MCF 10A (cell line): ENCODE data around the gene PHF10. TPM values are rescaled to one million over a fixed set of nuclear protein-coding genes. Genes with fewer than 3 reads are reported as not detected.

Source experiments
- BruUV-seq: library from RNA; stranded (reverse); fragments of 400-500 nt; replicated peaks from 2 replicates; lab custom pipeline; 2021; lab: Mats Ljungman, UMichigan
- CTCF ChIA-PET: fragments of 300-600 bp; sonication (Branson Sonifier 250); formaldehyde crosslinking; extraction: SDS; loops from one replicate; lab custom pipeline; 2021; ENCODE audit warnings: antibody characterized with exemption, inconsistent platforms; lab: Yijun Ruan, JAX
- POLR2A ChIA-PET: fragments of 300-600, 350-650 bp; sonication (Branson Sonifier 250); formaldehyde crosslinking; extraction: SDS; loops from one replicate; lab custom pipeline; 2020; ENCODE audit warnings: antibody characterized with exemption, inconsistent platforms; lab: Yijun Ruan, JAX
- DNase-seq: peaks from one replicate; pipeline ENCODE4 v3.0.0-alpha.2; 2018; ENCODE audit not compliant: unreplicated experiment
- H3K27ac Mint-ChIP-seq: one replicate; pipeline ENCODE4 v1.8.0; 2022; ENCODE audit warnings: mild to moderate bottlenecking, low read depth, mixed read lengths; ENCODE audit not compliant: unreplicated experiment
- H3K27me3 Mint-ChIP-seq: one replicate; pipeline ENCODE4 v1.8.0; 2022; ENCODE audit warnings: mixed read lengths; ENCODE audit not compliant: insufficient read depth, unreplicated experiment
- H3K36me3 Mint-ChIP-seq: one replicate; pipeline ENCODE4 v1.8.0; 2022; ENCODE audit warnings: mild to moderate bottlenecking, moderate library complexity, mixed read lengths; ENCODE audit not compliant: insufficient read depth, unreplicated experiment
- H3K4me1 Mint-ChIP-seq: one replicate; pipeline ENCODE4 v1.8.0; 2022; ENCODE audit warnings: mixed read lengths; ENCODE audit not compliant: insufficient read depth, unreplicated experiment
- H3K4me3 Mint-ChIP-seq: one replicate; pipeline ENCODE4 v1.8.0; 2022; ENCODE audit warnings: mild to moderate bottlenecking, moderate library complexity, mixed read lengths; ENCODE audit not compliant: unreplicated experiment
- H3K9me3 Mint-ChIP-seq: one replicate; pipeline ENCODE4 v1.8.0; 2022; ENCODE audit warnings: mixed read lengths; ENCODE audit not compliant: unreplicated experiment
- intact Hi-C: fragments of 100-400 bp; cut with micrococcal nuclease; formaldehyde crosslinking; loops from 2 replicates; pipeline ENCODE4 v1.14.1; 2022
- total RNA-seq: library from RNA; stranded (reverse); gene quantifications from 2 replicates; pipeline ENCODE4 v1.2.3, GENCODE V29; 2022
- TF ChIP-seq, protein P1 (sequence below): fragments of 200-600 bp; IDR thresholded peaks from one replicate; pipeline ENCODE4 v1.8.0; 2022; ENCODE audit warnings: antibody characterized with exemption, mild to moderate bottlenecking; ENCODE audit not compliant: unreplicated experiment

PHF10 gene
- total RNA-seq, 1 experiment from 2014 or later = 27.2 TPM

DNA sequence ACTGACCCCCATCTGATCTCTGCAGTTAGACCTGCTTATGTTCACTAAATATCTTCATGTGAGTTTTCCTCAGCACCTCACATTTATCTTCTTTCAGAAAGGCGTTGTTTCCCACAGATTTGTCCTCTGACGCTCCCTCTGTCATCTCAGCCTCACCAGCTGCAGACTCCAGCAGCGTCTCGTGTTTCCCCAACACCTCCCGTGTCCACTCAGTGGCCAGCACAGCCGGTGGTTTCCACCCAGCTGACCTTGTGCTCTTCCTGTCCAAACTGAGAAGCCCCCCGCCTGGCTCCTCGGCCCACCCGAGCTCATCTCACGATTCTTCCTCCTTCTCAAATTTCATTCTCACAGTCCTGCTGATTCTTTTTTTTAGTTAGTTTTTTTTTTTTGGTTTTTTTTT, 39.6 kb upstream of the PHF10 start:
- TF ChIP-seq, protein P1, sequence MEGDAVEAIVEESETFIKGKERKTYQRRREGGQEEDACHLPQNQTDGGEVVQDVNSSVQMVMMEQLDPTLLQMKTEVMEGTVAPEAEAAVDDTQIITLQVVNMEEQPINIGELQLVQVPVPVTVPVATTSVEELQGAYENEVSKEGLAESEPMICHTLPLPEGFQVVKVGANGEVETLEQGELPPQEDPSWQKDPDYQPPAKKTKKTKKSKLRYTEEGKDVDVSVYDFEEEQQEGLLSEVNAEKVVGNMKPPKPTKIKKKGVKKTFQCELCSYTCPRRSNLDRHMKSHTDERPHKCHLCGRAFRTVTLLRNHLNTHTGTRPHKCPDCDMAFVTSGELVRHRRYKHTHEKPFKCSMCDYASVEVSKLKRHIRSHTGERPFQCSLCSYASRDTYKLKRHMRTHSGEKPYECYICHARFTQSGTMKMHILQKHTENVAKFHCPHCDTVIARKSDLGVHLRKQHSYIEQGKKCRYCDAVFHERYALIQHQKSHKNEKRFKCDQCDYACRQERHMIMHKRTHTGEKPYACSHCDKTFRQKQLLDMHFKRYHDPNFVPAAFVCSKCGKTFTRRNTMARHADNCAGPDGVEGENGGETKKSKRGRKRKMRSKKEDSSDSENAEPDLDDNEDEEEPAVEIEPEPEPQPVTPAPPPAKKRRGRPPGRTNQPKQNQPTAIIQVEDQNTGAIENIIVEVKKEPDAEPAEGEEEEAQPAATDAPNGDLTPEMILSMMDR = no peak
- DNase-seq = no peak
- intact Hi-C loops = no loop called here
- CTCF ChIA-PET = interaction anchor here (0.7 kb wide), 1 partner anchor 695 kb away, joined by 3 read pairs; no protein-coding TSS in a partner anchor
- Mint-ChIP-seq H3K4me3 (no peak overlapping the region), H3K4me1 (no peaks in the 10 kb centered on the region), H3K36me3 (peaks cover 69% of the 10 kb centered on the region), H3K27me3 (no peaks in the 10 kb centered on the region), H3K27ac (no peak overlapping the region), H3K9me3 (no peaks in the 10 kb centered on the region)
- POLR2A ChIA-PET = interaction anchor here (0.6 to 1.3 kb wide), 2 partner anchors 18 to 25 kb away, joined by 3 read pairs; no protein-coding TSS in a partner anchor
- no TSS peak for BruUV-seq

DNA sequence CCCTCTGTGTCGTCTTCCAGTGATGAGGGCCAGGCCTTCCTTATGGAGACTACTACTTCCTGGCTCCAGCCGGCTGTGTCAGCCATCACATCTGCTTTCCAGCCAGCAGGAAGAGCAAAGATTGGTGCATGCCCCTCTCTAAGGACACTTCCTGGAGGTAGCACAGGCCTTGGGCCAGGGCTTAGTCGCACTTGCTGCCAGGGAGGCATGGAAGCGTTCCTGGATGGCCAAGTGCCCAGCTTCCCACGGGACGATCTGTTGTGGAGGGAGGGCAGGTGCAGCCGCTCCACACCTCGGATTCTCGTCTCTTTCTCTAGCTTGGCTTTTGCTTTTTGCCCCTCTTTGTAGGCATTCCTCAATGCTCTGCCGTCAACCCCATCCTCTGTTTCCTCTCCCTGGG, 39.0 kb upstream of the PHF10 start:
- Mint-ChIP-seq H3K27me3 (no peaks in the 10 kb centered on the region), H3K9me3 (no peaks in the 10 kb centered on the region), H3K4me3 (no peak overlapping the region), H3K4me1 (no peaks in the 10 kb centered on the region), H3K27ac (no peak overlapping the region), H3K36me3 (peaks cover 69% of the 10 kb centered on the region)
- TF ChIP-seq, protein P1 = no peak
- BruUV-seq = no TSS peak
- no peak for DNase-seq
- intact Hi-C loops = no loop called here
- ChIA-PET POLR2A (interaction anchor here (0.6 to 1.3 kb wide), 2 partner anchors 17 to 25 kb away, joined by 3 read pairs; no protein-coding TSS in a partner anchor), CTCF (interaction anchor here (0.7 kb wide), 1 partner anchor 888 kb away, joined by 4 read pairs; no protein-coding TSS in a partner anchor)

DNA sequence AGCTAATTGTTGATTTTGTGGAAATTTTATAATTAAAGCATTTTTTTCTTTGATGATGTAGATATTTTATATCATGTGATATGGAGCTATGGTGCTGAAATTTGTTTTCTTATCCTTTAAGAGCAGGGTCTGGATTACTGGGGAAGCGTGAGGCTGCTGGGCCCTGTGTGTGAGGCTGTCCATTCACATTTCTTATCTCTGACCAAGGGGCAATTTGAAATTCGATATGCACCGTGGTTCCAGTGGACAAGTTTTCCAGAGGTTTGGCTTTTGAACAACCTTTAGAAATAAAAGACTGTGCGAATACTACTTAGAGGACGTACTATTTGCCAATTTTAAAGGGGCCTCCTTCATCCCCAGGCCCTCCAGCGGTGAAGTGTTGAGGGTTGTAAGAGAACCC, 30.9 kb upstream of the PHF10 start:
- ChIA-PET POLR2A (interaction anchor here (1.7 kb wide), 1 partner anchor 15 kb away, joined by 4 read pairs; no protein-coding TSS in a partner anchor), CTCF (interaction anchor here (0.6 to 1.5 kb wide), 2 partner anchors 35 to 71 kb away, joined by 3 to 5 read pairs; no protein-coding TSS in a partner anchor)
- TF ChIP-seq, protein P1 = no peak
- Mint-ChIP-seq H3K27me3 (no peaks in the 10 kb centered on the region), H3K36me3 (peaks cover 57% of the 10 kb centered on the region), H3K4me1 (peaks cover 12% of the 10 kb centered on the region), H3K9me3 (no peaks in the 10 kb centered on the region), H3K4me3 (no peak overlapping the region), H3K27ac (no peak overlapping the region)
- BruUV-seq = no TSS peak
- intact Hi-C loops = no loop called here
- no peak for DNase-seq

DNA sequence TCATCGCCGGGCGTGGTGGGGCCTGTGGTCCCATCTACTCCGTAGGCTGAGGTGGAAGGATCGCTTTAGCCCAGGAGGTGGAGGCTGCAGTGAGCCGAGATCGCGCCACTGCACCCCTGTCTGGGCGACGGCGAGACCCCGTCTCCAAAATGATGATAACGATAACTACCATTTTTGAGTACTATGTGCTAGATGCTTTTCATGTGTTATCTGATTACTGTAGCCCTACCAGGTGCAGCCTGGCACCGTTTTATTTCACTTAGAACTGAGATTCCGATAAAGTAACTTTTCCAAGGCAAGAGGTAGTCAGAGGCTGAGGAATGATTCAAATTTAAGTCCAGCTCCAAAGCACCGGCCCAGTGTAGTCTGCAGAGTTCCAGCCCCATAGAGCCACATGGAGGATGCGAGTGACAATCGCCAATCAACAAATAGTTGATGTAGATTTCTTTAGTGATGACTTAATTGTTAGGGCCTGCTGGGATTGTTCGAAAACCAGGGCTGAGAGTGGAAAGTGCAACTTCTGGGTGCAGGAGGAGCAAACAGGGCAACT, 27.8 kb upstream of the PHF10 start:
- POLR2A ChIA-PET = interaction anchor here (0.6 to 9.2 kb wide), 23 partner anchors 9 to 832 kb away, joined by 3 to 73 read pairs (median 5); partner anchors contain the start of genes C6orf120, PDCD2, PHF10 and PSMB1
- Mint-ChIP-seq H3K27me3 (no peaks in the 10 kb centered on the region), H3K9me3 (no peaks in the 10 kb centered on the region), H3K4me1 (peaks cover 17% of the 10 kb centered on the region), H3K27ac (peak overlapping the region; percentile 100), H3K4me3 (peak overlapping the region; percentile 100), H3K36me3 (peaks cover 37% of the 10 kb centered on the region)
- TSS peak; percentile 54 for BruUV-seq
- peak; percentile 5 for DNase-seq
- TF ChIP-seq, protein P1 = no peak
- CTCF ChIA-PET = interaction anchor here (0.6 to 1.0 kb wide), 3 partner anchors 20 to 55 kb away, joined by 3 to 4 read pairs (median 3); no protein-coding TSS in a partner anchor
- intact Hi-C loops = no loop called here
